Measurements from ENCODE around the gene GFY.

GFY gene

GRCh38 chr19:49408816-49409440, 16.3 kb upstream of the GFY start:
- no peak for DNase-seq (ENCODE audit: low spot score)

DNA sequence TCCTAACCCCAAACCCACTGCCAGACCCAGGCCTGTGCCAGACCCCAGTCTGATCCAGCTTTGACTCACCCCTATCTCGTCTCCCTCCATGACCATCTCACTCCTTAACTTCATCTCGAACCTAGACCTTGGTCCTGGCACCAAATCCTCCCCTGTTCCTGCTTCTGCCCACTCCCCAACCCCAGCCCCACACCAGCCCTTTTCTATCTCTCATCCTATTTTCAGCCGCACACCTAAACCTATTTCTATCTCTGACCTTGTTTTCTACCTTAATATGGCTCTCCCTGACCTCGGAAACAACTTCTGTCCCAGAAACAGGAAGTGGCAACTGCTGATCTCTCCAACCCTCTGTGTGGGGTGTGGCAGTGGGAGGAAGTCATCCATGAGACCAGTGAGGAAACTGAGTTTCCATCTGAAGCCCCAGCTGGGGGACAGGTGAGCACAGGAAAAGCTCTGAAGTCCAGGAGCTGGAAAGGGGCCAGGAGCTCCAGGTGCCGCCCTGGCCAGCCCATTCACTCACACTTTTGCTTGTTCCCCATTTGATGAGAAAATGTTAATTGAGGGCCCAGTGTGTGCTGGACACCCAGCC, 15.7 kb upstream of the GFY start:
- no peak for DNase-seq (ENCODE audit: low spot score)

DNA sequence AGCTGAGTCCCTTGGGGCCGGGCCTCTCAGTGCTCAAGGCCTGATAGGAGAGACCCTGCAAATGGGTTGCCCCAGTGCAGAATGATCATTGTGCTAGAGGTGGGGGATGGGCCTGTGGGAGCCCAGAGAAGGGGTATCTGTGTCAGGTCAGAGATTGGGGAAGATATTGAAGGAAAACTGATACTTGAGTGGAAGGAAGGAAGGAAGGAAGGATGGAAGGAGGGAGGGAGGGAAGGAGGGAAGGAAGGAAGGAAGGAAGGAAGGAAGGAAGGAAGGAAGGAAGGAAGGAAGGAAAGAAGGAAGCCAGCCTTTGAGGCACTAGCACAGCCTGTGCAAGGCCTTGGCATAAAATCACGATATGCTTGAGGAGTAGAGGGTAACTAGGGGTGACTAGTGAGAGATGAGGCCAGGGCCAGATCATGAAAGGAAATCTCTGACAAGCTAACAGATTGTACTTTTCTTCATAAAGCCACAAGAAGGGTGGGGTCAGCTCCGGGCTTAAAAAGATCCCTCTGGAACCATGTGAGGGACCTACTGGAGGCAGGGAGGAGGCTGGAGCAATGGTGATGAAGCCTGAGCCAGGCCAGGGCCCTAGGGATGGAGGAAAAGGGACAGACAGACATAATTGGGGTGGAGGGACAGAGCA, 13.4 kb upstream of the GFY start:
- DNase-seq (ENCODE audit: low spot score): no peak

DNA sequence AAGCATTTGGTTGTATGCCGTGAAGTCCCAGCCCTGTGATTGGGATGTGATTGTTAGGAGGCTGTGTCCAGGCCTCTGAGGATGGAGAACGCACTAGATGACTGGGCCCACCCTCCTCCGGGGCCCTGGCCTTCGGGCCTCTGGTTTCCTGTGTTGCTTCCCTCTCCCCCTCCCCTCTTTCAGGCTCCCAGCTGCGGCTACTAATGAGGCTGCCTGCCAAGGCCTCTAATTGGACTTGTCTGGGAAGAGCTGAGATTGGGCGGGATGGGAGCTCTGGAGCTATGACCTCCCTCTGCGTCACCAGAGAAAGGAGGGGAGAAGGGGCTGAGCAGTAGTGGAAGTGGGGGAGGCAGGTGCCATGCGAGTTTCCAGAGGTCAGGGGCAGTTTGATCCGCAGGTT, 11.8 kb upstream of the GFY start:
- DNase-seq (ENCODE audit: low spot score): no peak

DNA sequence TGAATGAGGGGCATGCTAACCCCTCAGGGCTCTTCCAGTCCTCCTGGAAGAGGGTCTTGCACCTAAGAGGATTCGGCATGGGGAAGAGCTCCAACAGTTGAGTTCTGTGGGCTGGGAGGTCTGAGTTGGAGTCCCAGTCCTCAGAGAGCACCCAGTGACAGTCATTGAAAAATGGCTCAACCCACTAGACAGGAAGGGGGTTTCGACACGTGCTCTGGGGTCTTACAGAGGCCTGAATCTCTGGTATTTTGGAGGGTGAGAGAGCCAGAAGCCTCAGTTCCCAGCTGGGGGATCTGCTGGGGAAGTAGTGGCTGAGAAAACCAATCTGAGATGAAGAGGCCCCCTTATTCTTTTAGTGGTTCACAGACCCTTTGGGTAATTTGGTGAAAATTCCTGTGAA, 10.9 kb upstream of the GFY start:
- DNase-seq (ENCODE audit: low spot score): no peak

DNA sequence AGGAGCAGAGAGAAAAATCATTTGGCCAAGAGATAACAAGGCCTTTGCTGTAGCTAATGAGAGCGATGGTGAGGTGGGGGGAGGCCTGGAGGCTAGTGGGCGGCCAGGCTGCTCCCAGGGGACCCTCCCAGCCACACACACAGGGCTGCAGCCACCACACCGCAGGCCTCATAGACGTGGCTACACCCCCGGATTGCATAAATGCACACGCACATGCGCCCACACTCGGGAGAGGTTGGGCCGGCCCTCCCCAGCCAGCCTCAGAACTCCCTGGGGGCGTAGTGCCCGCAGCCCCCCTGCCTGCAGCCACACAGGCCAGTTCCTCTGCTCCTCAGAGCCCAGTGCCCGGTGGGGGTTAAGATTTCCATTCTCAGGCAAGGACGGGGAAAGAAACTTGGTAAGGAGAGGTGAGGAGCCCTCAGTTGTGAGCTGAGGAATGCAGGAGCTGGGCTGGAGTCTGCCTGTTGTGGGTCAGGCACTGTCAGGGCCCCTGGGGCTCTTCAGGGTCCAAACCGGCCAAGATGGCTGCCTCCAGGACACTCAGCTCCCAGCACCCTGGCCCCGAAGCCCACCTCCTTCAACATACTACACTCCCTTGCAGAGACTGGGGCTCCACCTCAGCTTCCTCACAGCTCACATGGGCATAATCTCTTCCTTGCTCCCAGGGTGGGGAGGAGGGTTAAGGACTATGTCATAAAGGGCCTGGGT, 9.9 kb upstream of the GFY start:
- DNase-seq (ENCODE audit: low spot score): no peak

GRCh38 chr19:49415810-49416200, 9.4 kb upstream of the GFY start:
- DNase-seq (ENCODE audit: low spot score): no peak

DNA sequence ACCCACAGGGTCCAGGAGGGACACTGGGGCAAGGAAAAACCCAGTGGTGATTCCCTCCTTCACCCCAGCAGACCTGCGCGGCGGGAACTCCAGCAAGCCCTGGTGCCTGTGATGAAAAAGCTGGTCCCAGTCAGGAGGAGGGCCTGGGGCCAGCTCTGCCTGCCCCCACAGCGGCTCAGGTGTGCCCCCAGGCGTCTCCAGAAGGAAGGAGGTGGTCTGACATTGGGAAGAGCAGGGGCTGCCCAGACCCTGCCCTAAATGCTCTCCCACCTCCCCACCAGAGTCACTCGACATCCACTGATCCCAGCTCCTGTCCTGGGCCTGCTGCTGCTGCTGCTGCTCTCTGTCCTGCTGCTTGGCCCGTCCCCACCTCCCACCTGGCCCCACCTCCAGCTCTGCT, 8.1 kb upstream of the GFY start:
- no peak for DNase-seq (ENCODE audit: low spot score)

- DNase-seq (ENCODE audit: low spot score): no peak
These were observed 6.7 kb upstream of the GFY start for GRCh38 chr19:49418511-49418910.

DNA sequence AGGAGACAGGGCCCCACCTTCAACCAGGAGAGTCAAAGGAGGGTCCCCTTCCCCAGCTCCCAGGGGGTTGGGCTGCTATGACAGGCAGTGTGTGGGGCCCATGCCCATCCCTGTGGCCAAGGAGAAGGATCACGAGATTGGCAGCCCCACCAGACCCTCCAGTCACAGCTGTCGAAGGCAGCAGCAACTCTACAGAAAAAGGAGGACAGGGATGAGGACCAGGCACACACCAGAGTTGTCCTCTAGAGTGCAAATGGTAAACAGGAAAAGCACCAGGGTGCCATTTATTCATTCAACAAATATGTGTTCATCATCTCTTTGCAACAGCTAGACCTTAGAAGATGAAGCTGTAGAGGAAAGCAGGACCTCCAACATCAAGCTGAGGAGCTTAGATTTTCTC, 6.0 kb upstream of the GFY start:
- DNase-seq (ENCODE audit: low spot score): no peak

DNA sequence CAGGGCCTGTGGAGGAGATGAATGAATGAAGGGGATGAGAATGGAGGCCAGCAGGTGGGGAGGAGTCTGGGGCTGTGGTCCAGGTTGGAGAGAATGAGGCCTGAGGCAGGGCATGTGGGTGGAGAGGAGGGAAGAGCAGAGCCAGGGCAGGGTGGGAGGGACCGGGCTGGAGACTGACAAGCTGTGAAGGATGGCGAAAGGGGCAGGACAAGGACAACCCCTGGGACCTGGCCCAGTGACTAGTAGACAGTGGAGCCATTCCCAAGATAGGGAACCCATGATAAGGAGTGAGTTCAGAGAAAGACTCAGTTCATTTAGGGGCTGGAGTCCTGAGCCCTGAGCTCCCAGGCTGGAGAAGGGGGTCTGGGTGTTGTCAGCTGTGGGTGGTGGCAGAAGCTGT, 5.0 kb upstream of the GFY start:
- DNase-seq (ENCODE audit: low spot score): no peak

GRCh38 chr19:49421039-49421877, 3.9 kb upstream of the GFY start:
- DNase-seq (ENCODE audit: low spot score): peak; percentile 90

DNA sequence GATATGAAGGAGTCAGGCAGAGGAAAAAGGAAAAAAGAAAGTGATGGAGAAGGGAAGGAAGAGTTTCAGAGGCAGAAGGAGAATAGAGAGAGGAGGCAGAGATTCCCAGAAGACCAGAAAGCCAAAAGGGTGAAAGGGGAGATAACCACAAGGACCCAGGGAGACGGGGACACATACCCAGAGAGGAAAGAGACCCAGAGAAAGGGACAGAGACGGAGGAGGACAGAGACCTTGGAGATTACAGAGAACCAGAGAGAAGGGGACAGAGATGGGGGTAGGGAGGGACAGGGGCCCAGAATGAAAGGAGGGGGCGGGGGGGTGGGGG, 3.3 kb upstream of the GFY start:
- DNase-seq (ENCODE audit: low spot score): no peak

DNA sequence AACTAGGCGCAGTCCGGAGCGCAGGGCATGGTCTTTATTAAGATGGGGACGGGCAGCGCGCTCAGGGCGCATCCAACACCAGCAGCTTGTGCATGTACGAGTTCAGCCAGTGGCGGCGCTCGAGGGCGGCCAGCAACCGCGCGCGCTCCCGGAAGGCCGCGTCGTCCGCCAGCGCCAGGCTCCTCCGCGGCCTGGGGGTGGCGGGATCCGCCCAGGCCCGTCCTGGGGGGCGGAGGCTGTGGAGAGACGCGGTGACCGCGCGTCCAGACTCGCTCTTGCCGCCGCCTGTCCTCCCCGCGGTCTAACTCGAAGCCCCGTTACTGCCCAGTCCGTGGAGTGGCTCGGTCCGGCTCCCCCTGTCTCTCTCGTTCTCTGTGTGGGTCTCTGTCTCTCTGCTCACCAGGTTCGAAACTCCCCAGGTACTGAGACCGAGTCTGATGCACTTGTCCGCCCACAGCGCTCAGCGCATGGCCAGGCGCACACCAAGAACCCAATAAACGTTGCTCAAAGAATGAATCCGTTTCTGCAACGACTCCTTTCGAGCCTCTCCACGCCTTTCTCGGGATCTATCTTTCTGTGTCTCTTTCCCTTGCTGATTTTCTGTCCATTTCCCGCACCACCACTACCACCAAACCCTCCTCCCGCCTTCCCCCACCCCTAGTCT, 2.6 kb upstream of the GFY start:
- DNase-seq (ENCODE audit: low spot score): peak; percentile 45

DNA sequence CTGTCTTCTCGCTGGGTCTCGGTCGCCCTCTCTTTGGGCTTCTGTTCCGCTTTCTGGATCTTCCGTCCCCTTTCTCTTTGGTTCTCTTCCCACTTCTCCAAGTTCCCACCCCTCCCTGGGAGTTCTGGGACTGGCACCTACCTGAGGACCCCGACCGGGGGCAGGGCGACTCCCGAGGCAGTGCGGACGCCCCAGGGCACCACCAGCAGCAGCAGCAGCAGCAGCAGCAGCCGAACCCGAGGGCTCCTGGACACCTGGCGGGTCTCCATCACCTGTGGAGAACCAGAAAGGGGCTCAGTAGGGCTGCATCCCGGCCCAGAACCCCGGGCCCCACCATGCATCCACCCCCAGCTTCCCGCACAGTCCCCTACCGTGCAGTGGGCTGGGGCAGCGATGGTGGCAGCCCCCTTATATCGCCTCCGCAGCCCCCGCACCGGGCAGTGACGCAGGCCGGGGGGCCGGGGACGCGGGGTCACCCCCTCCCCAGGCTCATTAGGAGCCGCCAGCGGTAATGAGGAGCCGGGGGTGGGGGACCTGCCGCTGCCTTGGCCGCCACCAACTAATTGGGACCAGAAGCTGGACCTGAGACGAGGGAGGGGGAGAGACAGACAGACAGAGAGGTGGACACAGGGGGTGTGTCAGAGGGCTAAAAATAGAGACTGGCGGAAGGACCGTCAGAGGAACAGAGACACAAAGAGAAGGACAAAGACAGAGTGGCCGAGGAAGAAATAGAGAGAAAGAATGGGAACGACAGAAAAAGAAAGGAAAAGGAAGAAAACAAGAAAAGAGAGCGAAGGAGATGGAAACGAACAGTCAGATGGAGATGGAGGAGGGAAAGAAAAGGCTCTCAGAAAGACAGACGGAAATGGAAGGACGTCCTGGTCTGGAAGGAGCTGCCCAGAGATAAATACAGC, 1.9 kb upstream of the GFY start, which contains the start of gene PTH2:
Gene PTH2, minus strand, starts transcription at position 371 of the 914 bp plus-strand sequence. Its CDS starts 102 bp downstream, at position 269.
- DNase-seq (ENCODE audit: low spot score): no peak

GRCh38 chr19:49423985-49424303, 1.2 kb upstream of the GFY start:
- no peak for DNase-seq (ENCODE audit: low spot score)

GRCh38 chr19:49425922-49426592, 869 bp downstream of the GFY start:
- no peak for DNase-seq (ENCODE audit: low spot score)

- DNase-seq (ENCODE audit: low spot score): no peak
These were observed 2.2 kb downstream of the GFY start for GRCh38 chr19:49427339-49427738.

DNA sequence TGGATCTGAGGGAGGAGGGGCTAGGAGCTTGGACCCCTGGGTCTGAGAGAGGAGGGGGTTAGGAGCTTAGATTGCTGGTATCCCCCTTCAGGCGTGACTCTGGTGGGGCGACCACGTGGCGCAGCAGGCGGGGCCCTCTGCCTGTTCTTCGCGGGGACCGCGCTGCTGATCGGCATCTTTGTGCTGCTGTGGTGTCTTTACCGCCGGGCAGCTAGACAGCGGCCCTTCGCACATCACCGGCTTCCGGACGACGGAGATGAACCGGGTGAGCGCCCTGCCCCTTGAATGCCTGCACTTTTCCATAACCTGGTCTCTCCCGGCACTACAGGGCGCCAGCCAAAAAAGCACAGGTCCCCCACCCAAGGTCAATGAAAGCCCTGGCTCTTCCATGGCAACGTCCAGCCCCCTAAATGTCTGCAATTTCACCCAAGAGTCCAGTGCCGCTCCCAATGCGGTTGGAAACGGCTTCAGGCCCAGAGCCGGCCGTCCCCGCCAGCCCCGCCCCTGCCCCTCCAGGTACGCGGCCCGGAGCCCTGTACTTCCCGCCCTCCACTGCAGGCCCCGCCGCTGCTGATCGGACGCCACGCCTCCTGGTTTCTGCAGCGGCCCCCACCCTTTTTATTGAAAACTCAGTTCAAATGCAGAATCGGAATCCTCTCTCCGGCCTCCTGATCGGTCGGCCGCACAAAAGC, 2.8 kb downstream of the GFY start:
- DNase-seq (ENCODE audit: low spot score): peak; percentile 35
